NCI-H1105 (cell line): Measurements from ENCODE around the gene ARHGEF16.

Source experiments
- DNase-seq: peaks from one replicate; lab custom pipeline; 2025; lab: John Stamatoyannopoulos, UW

Gene ARHGEF16

GRCh38 chr1:3468236-3469103 lies 14.0 kb downstream of the ARHGEF16 start:
- no peak for DNase-seq

GRCh38 chr1:3469104-3469848 lies 14.8 kb downstream of the ARHGEF16 start:
- no peak for DNase-seq

GRCh38 chr1:3469849-3470649 lies 15.6 kb downstream of the ARHGEF16 start:
- no peak for DNase-seq

- no peak for DNase-seq
Observed at GRCh38 chr1:3470650-3471355, 16.3 kb downstream of the ARHGEF16 start.

GRCh38 chr1:3471356-3472087 lies 17.1 kb downstream of the ARHGEF16 start:
- no peak for DNase-seq

GRCh38 chr1:3472088-3472850 lies 17.8 kb downstream of the ARHGEF16 start:
- no peak for DNase-seq

- no peak for DNase-seq
Observed at GRCh38 chr1:3472906-3473305, 18.4 kb downstream of the ARHGEF16 start.

- no peak for DNase-seq
Observed at GRCh38 chr1:3473381-3473844, 18.9 kb downstream of the ARHGEF16 start.

- DNase-seq: no peak
Observed at GRCh38 chr1:3474016-3474415, 19.6 kb downstream of the ARHGEF16 start.

GRCh38 chr1:3474421-3474820 lies 20.0 kb downstream of the ARHGEF16 start:
- no peak for DNase-seq

- DNase-seq: no peak
Observed at GRCh38 chr1:3475839-3476573, 21.5 kb downstream of the ARHGEF16 start.

GRCh38 chr1:3476666-3477065 lies 22.2 kb downstream of the ARHGEF16 start:
- no peak for DNase-seq

- DNase-seq: no peak
Observed at GRCh38 chr1:3477241-3477995, 23.0 kb downstream of the ARHGEF16 start.

GRCh38 chr1:3478187-3478586 lies 23.7 kb downstream of the ARHGEF16 start:
- no peak for DNase-seq

GRCh38 chr1:3479511-3480368 lies 25.3 kb downstream of the ARHGEF16 start:
- no peak for DNase-seq

- no peak for DNase-seq
Observed at GRCh38 chr1:3480369-3480719, 25.9 kb downstream of the ARHGEF16 start.

- DNase-seq: no peak
Observed at GRCh38 chr1:3481046-3481445, 26.6 kb downstream of the ARHGEF16 start.

GRCh38 chr1:3481836-3482375 lies 27.4 kb downstream of the ARHGEF16 start:
- DNase-seq: no peak
